HEK293T (cell line): ENCODE results near the gene BCL2L2.

Experiments
- CTCF ChIA-PET: fragments of 350-600 bp; formaldehyde crosslinking; extraction: SDS; loops from one replicate; lab custom pipeline; 2021; ENCODE audit warnings: antibody characterized with exemption, inconsistent platforms; lab: Yijun Ruan, JAX
- POLR2A ChIA-PET: fragments of 350-600 bp; formaldehyde crosslinking; extraction: SDS; loops from one replicate; lab custom pipeline; 2020; ENCODE audit warnings: antibody characterized with exemption, inconsistent platforms; lab: Yijun Ruan, JAX
- DNase-seq: peaks from one replicate; pipeline ENCODE4 v3.0.0; 2012; ENCODE audit warnings: mixed read lengths; ENCODE audit errors: extremely low spot score
- ARNT ChIP-seq: fragments of 450-650 bp; IDR thresholded peaks from 2 replicates; pipeline ENCODE4 v1.6.1; 2017; ENCODE audit warnings: mild to moderate bottlenecking
- BHLHE40 ChIP-seq: fragments of 450-650 bp; IDR thresholded peaks from 2 replicates; pipeline ENCODE4 v1.6.1; 2016; ENCODE audit warnings: mild to moderate bottlenecking, moderate library complexity, borderline replicate concordance
- CTBP1 ChIP-seq: fragments of 450-650 bp; IDR thresholded peaks from 2 replicates; pipeline ENCODE4 v1.6.1; 2016; ENCODE audit warnings: borderline replicate concordance
- ELF4 ChIP-seq: fragments of 450-650 bp; IDR thresholded peaks from 2 replicates; pipeline ENCODE4 v1.6.1; 2017; ENCODE audit warnings: antibody characterized with exemption
- FOXA1 ChIP-seq: fragments of 450-650 bp; IDR thresholded peaks from 2 replicates; pipeline ENCODE4 v1.6.1; 2016; ENCODE audit warnings: mild to moderate bottlenecking
- FOXK2 ChIP-seq: fragments of 450-650 bp; IDR thresholded peaks from 2 replicates; pipeline ENCODE4 v1.6.1; 2016; ENCODE audit warnings: mild to moderate bottlenecking
- FOXM1 ChIP-seq: fragments of 450-650 bp; IDR thresholded peaks from 2 replicates; pipeline ENCODE4 v1.6.1; 2017; ENCODE audit warnings: mild to moderate bottlenecking, borderline replicate concordance
- HDGF ChIP-seq: fragments of 450-650 bp; IDR thresholded peaks from 2 replicates; pipeline ENCODE4 v1.6.1; 2017; ENCODE audit warnings: antibody characterized with exemption, borderline replicate concordance
- L3MBTL2 ChIP-seq: fragments of 450-650 bp; conservative IDR thresholded peaks from 2 replicates; pipeline ENCODE4 v1.6.1; 2016; ENCODE audit warnings: mild to moderate bottlenecking
- LEF1 ChIP-seq: fragments of 450-650 bp; IDR thresholded peaks from 2 replicates; pipeline ENCODE4 v1.6.1; 2017; ENCODE audit warnings: mild to moderate bottlenecking, borderline replicate concordance
- NFRKB ChIP-seq: fragments of 450-650 bp; IDR thresholded peaks from 2 replicates; pipeline ENCODE4 v1.6.1; 2016; ENCODE audit warnings: mild to moderate bottlenecking, moderate library complexity
- SP1 ChIP-seq: fragments of 450-650 bp; IDR thresholded peaks from 2 replicates; pipeline ENCODE4 v1.6.1; 2017
- SUZ12 ChIP-seq: fragments of 450-650 bp; IDR thresholded peaks from 2 replicates; pipeline ENCODE4 v1.6.1; 2016; ENCODE audit warnings: mild to moderate bottlenecking
- TARDBP ChIP-seq: fragments of 450-650 bp; IDR thresholded peaks from 2 replicates; pipeline ENCODE4 v1.6.1; 2016
- ZNF384 ChIP-seq: fragments of 450-650 bp; IDR thresholded peaks from 2 replicates; pipeline ENCODE4 v1.6.1; 2016
- TF ChIP-seq, protein P1 (sequence below): fragments of 450-650 bp; IDR thresholded peaks from 2 replicates; pipeline ENCODE4 v1.6.1; 2016

The BCL2L2 gene

DNA sequence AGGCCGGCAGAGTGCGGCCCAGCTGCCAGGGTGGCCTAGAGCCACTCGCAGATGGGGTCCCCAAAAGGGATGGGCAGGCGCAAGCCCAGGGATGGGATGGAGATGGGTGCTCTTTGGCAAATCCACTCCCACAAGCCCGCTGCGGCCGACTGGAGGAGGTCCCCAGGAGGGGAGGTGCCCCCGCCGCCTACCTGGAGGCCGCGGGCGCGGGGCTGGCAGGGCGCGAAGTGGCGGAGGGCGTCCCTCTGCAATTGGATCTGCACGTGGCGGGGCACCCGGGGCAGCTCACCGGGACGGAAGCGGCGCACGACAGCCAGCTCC lies 4.7 kb upstream of the BCL2L2 start:
- CTCF ChIA-PET = interaction anchor here (1.2 kb wide), 1 partner anchor 15 kb away, joined by 4 read pairs; the partner anchor contains the start of gene HOMEZ
- TF ChIP-seq ELF4 (no peak), L3MBTL2 (peak; percentile 87)
- no peak for DNase-seq
- POLR2A ChIA-PET = interaction anchor here (0.7 to 9.6 kb wide), 16 partner anchors 9 to 812 kb away, joined by 3 to 256 read pairs (median 6); partner anchors contain the start of genes ACIN1, C14orf119, DCAF11 and HOMEZ

DNA sequence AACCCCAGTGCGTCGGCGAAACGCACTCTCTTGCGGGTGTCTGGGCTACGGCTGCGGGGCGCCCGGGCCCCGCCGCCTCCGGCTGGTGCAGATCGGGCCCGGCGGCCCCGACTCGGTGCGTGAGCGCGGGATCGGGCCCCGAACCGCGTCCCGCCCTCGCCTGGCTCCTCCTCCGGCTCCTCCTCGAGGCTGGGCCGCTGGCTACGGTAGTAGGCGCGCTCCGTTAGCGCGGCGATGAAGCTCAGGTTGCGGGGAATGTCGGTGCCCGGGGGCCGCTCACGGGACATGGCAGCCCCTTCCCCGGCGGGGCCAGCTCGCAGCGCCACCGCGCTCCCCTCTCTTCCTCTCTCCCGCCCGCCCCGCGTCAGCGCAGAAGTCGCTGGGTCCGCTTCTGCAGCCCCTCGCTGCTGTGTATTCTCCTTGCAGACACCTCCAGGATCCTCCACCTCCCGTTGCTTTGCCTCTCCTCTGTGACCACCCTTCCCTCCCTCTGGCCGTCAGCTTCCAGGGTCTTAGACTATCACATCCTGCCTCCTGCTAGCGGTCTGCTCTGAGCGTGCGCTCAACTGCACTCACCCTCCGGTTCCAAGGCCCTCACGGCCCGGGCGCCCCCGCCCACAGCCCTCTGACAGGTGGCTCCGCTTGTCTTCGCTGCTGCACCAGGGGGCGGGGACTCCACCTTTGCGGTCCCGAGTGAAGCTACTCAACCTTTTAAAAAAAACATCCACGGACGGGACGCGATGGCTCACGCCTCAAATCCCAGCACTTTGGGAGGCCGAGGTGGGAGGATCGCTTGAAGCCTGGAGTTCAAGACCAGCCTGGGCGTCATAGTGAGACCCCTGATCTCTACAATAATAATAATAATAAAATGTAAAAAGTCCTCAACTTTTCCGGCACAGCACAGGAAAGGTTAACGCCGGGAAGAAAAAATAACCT lies 4.1 kb upstream of the BCL2L2 start, which contains the start of gene PPP1R3E:
Gene PPP1R3E (minus strand): TSS at position 570 of the 936 bp plus-strand sequence. CDS start 283 bp downstream, at position 287.
- POLR2A ChIA-PET = interaction anchor here (0.6 to 9.6 kb wide), 20 partner anchors 9 to 812 kb away, joined by 3 to 256 read pairs (median 4); partner anchors contain the start of genes ACIN1, C14orf119, DCAF11 and HOMEZ
- DNase-seq = peak; percentile 33

DNA sequence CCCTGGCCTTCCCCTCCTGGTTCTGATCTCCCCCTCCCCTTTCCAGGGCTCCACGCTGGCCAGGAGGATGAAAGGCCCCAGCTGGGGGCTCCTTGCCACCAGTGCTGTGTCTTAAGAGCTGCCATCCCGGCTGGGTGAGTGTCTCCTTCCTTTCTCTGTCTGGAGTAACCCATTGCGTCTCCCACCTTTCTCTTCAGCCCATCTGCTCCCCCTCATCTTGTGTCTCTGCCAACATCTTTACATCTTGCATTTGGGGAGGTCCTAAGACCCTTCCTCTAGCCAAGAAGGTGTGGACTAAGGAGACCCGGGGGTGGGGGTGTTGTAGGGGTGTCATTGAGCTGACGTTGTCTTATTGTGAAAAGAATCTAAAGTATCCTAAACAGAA lies 505 bp downstream of the BCL2L2 start:
- no peak for DNase-seq
- POLR2A ChIA-PET = interaction anchor here (0.6 to 9.6 kb wide), 7 partner anchors 9 to 853 kb away, joined by 3 to 256 read pairs (median 5); partner anchors contain the start of genes HOMEZ, PABPN1 and SLC22A17
- CTCF ChIA-PET = interaction anchor here (2.2 kb wide), 1 partner anchor 14 kb away, joined by 8 read pairs; the partner anchor contains the start of gene PABPN1
- no peak for TF ChIP-seq BHLHE40
- TF ChIP-seq ZNF384 = no peak
- no peak for TF ChIP-seq NFRKB
- TF ChIP-seq ARNT = no peak
- TF ChIP-seq, protein P1, sequence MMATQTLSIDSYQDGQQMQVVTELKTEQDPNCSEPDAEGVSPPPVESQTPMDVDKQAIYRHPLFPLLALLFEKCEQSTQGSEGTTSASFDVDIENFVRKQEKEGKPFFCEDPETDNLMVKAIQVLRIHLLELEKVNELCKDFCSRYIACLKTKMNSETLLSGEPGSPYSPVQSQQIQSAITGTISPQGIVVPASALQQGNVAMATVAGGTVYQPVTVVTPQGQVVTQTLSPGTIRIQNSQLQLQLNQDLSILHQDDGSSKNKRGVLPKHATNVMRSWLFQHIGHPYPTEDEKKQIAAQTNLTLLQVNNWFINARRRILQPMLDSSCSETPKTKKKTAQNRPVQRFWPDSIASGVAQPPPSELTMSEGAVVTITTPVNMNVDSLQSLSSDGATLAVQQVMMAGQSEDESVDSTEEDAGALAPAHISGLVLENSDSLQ = no peak
- no peak for TF ChIP-seq SP1
- TF ChIP-seq FOXM1 = no peak
- no peak for TF ChIP-seq FOXA1
- TF ChIP-seq L3MBTL2 = no peak
- no peak for TF ChIP-seq CTBP1
- TF ChIP-seq HDGF = no peak
- TF ChIP-seq SUZ12 = no peak
- TF ChIP-seq FOXK2 = no peak
- no peak for TF ChIP-seq LEF1
- no peak for TF ChIP-seq TARDBP
- TF ChIP-seq ELF4 = no peak

More for the DNA sequence above, 4.1 kb upstream of the BCL2L2 start, which contains the start of gene PPP1R3E:
- CTCF ChIA-PET = interaction anchor here (1.1 kb wide), 1 partner anchor 234 kb away, joined by 3 read pairs; no protein-coding TSS in a partner anchor
- peak; percentile 73 for TF ChIP-seq L3MBTL2
- no peak for TF ChIP-seq CTBP1

DNA sequence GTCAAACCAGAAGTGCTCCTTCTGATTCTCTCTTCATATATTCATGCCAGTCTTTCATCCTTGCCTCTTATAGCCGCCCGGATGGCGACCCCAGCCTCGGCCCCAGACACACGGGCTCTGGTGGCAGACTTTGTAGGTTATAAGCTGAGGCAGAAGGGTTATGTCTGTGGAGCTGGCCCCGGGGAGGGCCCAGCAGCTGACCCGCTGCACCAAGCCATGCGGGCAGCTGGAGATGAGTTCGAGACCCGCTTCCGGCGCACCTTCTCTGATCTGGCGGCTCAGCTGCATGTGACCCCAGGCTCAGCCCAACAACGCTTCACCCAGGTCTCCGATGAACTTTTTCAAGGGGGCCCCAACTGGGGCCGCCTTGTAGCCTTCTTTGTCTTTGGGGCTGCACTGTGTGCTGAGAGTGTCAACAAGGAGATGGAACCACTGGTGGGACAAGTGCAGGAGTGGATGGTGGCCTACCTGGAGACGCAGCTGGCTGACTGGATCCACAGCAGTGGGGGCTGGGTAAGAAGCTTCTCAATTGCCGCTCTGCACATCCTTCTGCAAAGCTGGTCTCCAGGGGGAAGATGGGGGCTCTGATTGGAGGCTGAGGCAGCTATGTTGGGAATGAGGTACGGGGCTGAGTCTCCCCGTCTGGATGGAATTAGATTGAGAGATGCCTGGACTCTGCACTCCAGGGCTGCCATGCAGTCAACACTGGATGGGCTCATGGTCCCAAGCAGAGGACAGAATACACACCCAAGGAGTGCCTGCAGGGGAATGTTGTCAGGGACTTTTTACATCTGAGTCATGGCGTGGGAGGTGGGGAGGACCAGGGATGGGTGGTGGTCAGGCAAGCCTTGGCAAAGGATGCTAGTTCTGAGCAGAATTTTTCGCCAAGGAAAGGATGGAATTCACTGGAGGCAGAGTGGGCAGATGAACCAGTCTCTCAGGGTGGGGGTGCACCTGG lies 1.3 kb downstream of the BCL2L2 start:
- POLR2A ChIA-PET = interaction anchor here (0.7 to 9.6 kb wide), 5 partner anchors 10 to 21 kb away, joined by 3 to 256 read pairs (median 5); partner anchors contain the start of genes HOMEZ and PABPN1
- TF ChIP-seq NFRKB (no peak), ARNT (no peak), FOXA1 (no peak), FOXK2 (no peak)
- TF ChIP-seq, protein P1 = no peak
- no peak for DNase-seq
- CTCF ChIA-PET = no interaction called here

DNA sequence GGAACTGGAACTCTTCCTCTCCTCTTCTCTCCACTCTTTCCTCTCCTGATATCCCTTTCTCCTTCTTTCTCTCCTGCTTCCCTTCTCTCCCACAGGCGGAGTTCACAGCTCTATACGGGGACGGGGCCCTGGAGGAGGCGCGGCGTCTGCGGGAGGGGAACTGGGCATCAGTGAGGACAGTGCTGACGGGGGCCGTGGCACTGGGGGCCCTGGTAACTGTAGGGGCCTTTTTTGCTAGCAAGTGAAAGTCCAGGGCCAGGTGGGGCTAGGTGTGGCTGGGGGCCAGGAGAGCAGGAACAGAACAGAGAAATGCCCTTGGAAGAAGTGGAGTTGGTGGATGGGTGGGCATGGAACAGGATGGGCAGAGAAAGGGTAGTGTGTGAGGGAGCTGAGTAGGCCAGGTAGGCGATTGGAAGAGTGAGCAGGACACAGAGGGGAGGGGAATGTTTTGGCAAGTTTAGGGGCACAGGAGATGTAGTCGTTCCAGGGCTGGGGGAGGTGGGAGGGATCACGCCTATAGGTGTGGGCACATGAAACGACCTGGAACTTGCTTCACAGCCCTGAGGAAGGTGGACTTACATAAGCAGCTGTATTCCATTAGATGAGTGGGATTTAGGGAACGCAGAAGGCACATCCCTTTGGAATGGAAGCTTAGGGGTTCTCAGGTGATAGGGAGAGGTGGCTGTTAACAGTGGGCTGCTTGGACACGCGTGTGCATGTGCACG lies 2.2 kb downstream of the BCL2L2 start:
- ChIA-PET CTCF (no interaction called here), POLR2A (interaction anchor here (2.2 to 9.6 kb wide), 2 partner anchors 12 to 22 kb away, joined by 5 to 256 read pairs; partner anchors contain the start of genes HOMEZ and PABPN1)
- TF ChIP-seq ELF4 (no peak), HDGF (no peak), CTBP1 (no peak)
- no peak for DNase-seq

DNA sequence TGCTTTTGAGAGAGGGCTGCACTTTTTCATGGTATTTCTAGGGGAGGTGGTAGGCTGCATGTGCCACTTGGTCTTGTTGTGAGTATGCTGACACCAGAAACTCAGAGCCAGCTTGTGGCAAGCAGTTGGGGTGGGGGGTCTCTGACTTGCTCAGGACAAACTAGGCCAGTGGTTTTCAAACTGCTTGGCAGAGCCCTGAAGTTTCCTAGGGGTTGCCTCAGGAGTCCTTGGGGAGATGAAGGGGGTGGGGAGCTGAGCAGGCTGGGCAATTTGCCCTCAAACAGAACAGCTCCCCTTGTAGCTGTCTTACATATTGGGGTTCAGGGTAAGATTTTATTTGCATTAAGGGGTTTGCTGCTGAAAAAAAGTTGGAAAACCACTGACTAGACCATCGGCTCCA lies 3.9 kb downstream of the BCL2L2 start:
- TF ChIP-seq ARNT = no peak
- TF ChIP-seq L3MBTL2 = no peak
- TF ChIP-seq NFRKB = no peak
- TF ChIP-seq ZNF384 = no peak
- no peak for DNase-seq
- CTCF ChIA-PET = no interaction called here
- POLR2A ChIA-PET = interaction anchor here (1.1 to 4.0 kb wide), 3 partner anchors 8 to 24 kb away, joined by 5 to 46 read pairs (median 8); partner anchors contain the start of genes HOMEZ, PABPN1 and PPP1R3E
